Esophagus squamous epithelium (tissue), 5 donors: ENCODE measurements around the gene PATZ1. TPM values are rescaled to one million over a fixed set of nuclear protein-coding genes. Genes with fewer than 3 reads are reported as not detected.

Experiments
- DNase-seq: peaks from one replicate; lab custom pipeline; 2025; lab: John Stamatoyannopoulos, UW
- H3K27ac ChIP-seq, 4 donors: fragments of 200-600 bp; sonication (generic); one replicate each; pipeline ENCODE4 v1.5.1; 2016 to 2019; ENCODE audit warnings: mild to moderate bottlenecking in 1 of 4
- H3K27me3 ChIP-seq, 4 donors: fragments of 200-600 bp; sonication (generic); 1 replicate in 3 of 4; 2 replicates in 1 of 4; pipeline versions ENCODE4 v1.5.1 to v1.6.0; 2017 to 2021; ENCODE audit warnings: antibody characterized with exemption in 1 of 4
- H3K36me3 ChIP-seq, 3 donors: fragments of 200-600 bp; sonication (generic); one replicate each; pipeline ENCODE4 v1.5.1; 2016 to 2019
- H3K4me1 ChIP-seq, 3 donors: fragments of 200-600 bp; sonication (generic); one replicate each; pipeline ENCODE4 v1.5.1; 2017 to 2019
- H3K4me3 ChIP-seq, 4 donors: fragments of 200-600 bp; sonication (generic); 1 replicate in 3 of 4; 2 replicates in 1 of 4; pipeline ENCODE4 v1.5.1; 2016 to 2019; ENCODE audit warnings: mild to moderate bottlenecking in 2 of 4, moderate library complexity in 1 of 4
- H3K9me3 ChIP-seq, 3 donors: fragments of 200-600 bp; sonication (generic); one replicate each; pipeline ENCODE4 v1.5.1; 2016 to 2019
- POLR2A ChIP-seq, 4 donors: fragments of 450-650 bp; IDR thresholded peaks; one replicate each; pipeline ENCODE4 v1.6.1; 2017; ENCODE audit warnings: antibody characterized with exemption in 4 of 4, mild to moderate bottlenecking in 4 of 4, moderate library complexity in 3 of 4
- WGBS, 2 donors: methylation state at CpG; one replicate each; pipeline ENCODE4 v1.1.5; 2018; 5-methylcytosine and 5-hydroxymethylcytosine counted together
- intact Hi-C: fragments of 100-400 bp; cut with DNase I; formaldehyde crosslinking; loops from one replicate; pipeline ENCODE4 v1.15.0; 2022
- total RNA-seq, 4 donors: library from RNA; depleted of rRNA; stranded (reverse); fragments of >200 nt; gene quantifications; one replicate each; pipeline ENCODE4 v1.1.0, GENCODE V29; 2016
- TF ChIP-seq, protein P1 (sequence below), 6 experiments: fragments of 450-650 bp in 4 of 6; fragments of 200-600 bp in 2 of 6; sonication (generic) in 2 of 6; IDR thresholded peaks; one replicate each; pipeline ENCODE4 v1.5.1; 2016 to 2019; ENCODE audit warnings: antibody characterized with exemption in 6 of 6, mild to moderate bottlenecking in 4 of 6, moderate library complexity in 4 of 6
- donor health status: DM: yes; HTN: yes; CAD: no.

The PATZ1 gene
- total RNA-seq, 4 donors from 2014 or later: 2.2 to 13.0 (median 7.2) TPM

DNA sequence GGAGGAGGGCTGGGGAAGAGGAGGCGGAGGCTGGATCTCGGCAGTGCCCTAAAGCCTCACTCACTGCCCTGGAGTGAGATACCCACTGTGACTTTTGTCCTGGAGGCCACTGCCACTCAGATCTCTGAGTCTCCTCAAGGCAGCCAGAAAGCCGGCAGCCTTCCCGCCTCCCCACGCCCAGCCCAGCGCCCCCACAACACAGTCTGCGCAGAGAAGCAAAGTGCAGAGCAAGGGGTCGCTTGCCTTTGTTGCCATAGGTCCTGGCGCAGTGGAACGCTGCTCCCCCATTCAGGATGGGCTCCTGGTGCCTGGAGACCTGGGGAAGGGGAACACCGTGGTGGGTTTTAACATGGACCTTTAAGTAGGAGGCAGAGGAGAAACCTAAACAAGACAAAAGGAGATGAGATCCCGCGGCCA lies 17.6 kb downstream of the PATZ1 start:
- no peaks in the 10 kb centered on the region for H3K9me3 ChIP-seq
- DNase-seq: no peak
- no peak overlapping the region for H3K27ac ChIP-seq
- peaks cover 6 to 37% (median 17%) of the 10 kb centered on the region in 3 donors for H3K4me1 ChIP-seq
- no peak overlapping the region for H3K4me3 ChIP-seq
- TF ChIP-seq, protein P1, sequence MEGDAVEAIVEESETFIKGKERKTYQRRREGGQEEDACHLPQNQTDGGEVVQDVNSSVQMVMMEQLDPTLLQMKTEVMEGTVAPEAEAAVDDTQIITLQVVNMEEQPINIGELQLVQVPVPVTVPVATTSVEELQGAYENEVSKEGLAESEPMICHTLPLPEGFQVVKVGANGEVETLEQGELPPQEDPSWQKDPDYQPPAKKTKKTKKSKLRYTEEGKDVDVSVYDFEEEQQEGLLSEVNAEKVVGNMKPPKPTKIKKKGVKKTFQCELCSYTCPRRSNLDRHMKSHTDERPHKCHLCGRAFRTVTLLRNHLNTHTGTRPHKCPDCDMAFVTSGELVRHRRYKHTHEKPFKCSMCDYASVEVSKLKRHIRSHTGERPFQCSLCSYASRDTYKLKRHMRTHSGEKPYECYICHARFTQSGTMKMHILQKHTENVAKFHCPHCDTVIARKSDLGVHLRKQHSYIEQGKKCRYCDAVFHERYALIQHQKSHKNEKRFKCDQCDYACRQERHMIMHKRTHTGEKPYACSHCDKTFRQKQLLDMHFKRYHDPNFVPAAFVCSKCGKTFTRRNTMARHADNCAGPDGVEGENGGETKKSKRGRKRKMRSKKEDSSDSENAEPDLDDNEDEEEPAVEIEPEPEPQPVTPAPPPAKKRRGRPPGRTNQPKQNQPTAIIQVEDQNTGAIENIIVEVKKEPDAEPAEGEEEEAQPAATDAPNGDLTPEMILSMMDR (IDR thresholded peaks at IDR 0.05): no peak
- no peak for TF ChIP-seq POLR2A (IDR thresholded peaks at IDR 0.05)
- intact Hi-C loops: no loop called here
- H3K36me3 ChIP-seq: peaks cover 5 to 94% (median 24%) of the 10 kb centered on the region in 3 donors
- H3K27me3 ChIP-seq: no peaks in the 10 kb centered on the region
- whole genome bisulfite sequencing, 2 donors: 93% methylated on average over 5 of the region's 13 CpGs; no CpG with 5 or more reads in 1 of the 2 donors

DNA sequence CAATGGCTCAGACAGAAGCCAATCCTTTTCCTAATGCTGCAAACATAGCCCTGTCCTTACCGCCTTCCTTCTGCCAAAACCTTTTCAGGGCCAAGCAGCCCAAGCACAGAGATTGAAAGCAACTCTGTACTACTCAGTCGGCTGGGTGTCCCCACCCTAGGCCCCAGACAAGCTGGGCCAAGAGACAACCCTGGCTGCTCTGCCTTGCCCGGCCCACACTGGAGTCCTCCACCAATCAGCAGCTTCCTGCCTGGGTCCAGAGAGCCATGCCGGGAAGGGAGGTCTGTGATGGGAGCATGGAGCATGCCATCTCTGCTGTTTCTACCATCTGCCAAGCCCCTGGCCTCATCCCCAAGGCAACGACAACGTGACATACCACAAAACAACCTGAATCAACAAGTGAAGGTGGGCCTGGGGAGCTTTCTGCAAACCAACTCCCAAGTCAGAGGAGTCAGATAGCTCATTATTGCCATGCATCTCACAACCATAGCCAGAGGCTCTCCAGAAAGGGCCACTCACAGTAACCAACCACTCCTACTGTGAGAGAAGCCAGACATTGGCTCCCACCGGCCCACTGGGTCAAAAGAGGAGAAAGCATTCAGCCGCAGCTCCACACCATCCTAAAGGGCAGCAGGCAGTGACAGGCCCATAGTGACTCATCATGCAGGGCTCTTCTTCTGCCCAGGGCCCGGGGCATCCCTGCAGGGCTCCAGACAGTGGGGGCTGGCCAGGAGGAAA lies 18.2 kb downstream of the PATZ1 start:
- peaks cover 5 to 88% (median 24%) of the 10 kb centered on the region in 3 donors for H3K36me3 ChIP-seq
- 51 to 80% methylated on average over 3 to 7 of the region's 9 CpGs for WGBS, 2 donors
- DNase-seq: no peak
- H3K4me3 ChIP-seq: no peak overlapping the region
- H3K27me3 ChIP-seq: no peaks in the 10 kb centered on the region
- TF ChIP-seq, protein P1 (IDR thresholded peaks at IDR 0.05): no peak
- no peak for TF ChIP-seq POLR2A (IDR thresholded peaks at IDR 0.05)
- H3K9me3 ChIP-seq: no peaks in the 10 kb centered on the region
- H3K4me1 ChIP-seq: peaks cover 6 to 37% (median 16%) of the 10 kb centered on the region in 3 donors
- intact Hi-C loops: no loop called here
- no peak overlapping the region for H3K27ac ChIP-seq

DNA sequence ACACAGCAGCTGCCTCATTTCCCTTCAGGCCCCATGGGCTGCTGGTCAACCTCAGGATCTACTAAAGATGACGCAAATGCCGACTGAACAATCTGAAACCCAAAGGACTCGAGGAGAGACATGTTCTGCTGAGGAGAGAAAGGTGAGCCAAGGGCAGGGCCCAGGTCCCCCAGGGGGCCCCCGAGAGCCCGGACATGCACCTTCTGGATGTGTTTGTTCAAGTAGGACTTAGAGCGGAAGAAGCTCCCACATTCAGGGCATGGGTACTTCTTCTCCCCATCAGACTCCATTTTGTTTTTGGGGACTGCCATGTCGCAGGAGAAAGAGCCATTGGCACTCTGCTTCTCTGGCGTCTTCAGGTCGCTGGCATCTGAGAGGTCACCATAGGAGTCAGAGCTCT lies 19.3 kb downstream of the PATZ1 start:
- Histone ChIP-seq H3K27ac (no peak overlapping the region), H3K4me3 (no peak overlapping the region), H3K27me3 (no peaks in the 10 kb centered on the region), H3K4me1 (peaks cover 6 to 46% (median 22%) of the 10 kb centered on the region in 3 donors), H3K9me3 (no peaks in the 10 kb centered on the region), H3K36me3 (peaks cover 5 to 77% (median 16%) of the 10 kb centered on the region in 3 donors)
- WGBS, 2 donors: 92 to 95% methylated on average over 8 to 9 of the region's 9 CpGs
- intact Hi-C loops: no loop called here
- no peak for DNase-seq
- TF ChIP-seq, protein P1 (IDR thresholded peaks at IDR 0.05): no peak
- TF ChIP-seq POLR2A (IDR thresholded peaks at IDR 0.05): no peak

DNA sequence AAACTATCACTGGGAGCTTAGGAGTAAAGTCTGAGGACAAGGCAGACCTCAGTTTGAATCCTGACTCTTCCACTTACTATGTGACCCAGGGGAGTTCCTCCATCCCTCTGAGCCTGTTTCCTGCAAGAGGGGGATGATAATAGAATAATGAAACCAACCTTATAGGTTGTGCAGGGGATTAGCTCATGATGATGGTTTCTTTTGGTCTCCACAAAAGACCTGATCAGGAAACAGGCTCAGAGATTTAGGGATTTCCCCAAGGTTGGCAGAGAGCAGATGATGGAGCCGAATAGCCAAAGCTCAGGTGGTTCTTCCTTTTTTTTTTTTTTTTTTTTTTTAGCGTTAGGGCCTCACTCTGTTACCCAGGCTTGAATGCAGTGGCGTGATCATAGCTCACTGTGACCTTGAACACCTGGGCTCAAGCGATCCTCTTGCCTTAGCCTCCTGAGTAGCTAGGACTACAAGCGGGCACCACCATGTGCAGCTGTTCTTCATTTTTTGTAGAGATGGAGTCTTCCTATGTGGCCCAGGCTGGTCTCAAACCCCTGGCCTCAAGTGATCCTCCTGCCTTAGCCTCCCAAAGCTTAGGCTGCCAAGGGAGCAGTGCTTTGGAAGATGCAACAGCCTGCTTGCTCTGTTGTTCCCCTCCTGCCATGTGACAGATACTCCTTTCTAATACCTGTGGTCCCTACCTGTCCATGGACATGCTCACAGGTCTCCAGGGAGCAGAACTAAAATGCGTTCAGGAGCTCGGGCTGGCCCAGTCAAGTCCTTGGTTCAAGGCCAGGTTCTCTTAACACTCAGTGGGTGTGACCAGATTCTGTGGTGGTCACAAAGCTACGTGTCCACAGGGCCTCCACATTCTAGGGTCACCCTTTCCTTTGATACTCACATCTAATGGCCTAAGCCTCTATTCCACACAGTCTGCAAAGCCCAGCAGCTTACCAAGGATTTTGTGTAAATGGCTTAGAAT lies 22.3 kb downstream of the PATZ1 start:
- H3K36me3 ChIP-seq: peaks cover 5 to 47% (median 12%) of the 10 kb centered on the region in 3 donors
- intact Hi-C loops: no loop called here
- TF ChIP-seq, protein P1 (IDR thresholded peaks at IDR 0.05): no peak
- no peak for TF ChIP-seq POLR2A (IDR thresholded peaks at IDR 0.05)
- 53 to 74% methylated on average over 7 to 8 of the region's 8 CpGs for WGBS, 2 donors
- no peak for DNase-seq
- no peak overlapping the region for H3K27ac ChIP-seq
- H3K4me3 ChIP-seq: no peak overlapping the region
- peaks cover 6 to 39% (median 16%) of the 10 kb centered on the region in 3 donors for H3K4me1 ChIP-seq
- no peaks in the 10 kb centered on the region for H3K9me3 ChIP-seq
- no peaks in the 10 kb centered on the region for H3K27me3 ChIP-seq
